Measurements from ENCODE around the gene NTHL1. TPM values are rescaled to one million over a fixed set of nuclear protein-coding genes. Genes with fewer than 3 reads are reported as not detected.

NTHL1 gene
- total RNA-seq, 3 donors from 2014 or later, result 30.5 to 43.5 (median 34.8) TPM

DNA sequence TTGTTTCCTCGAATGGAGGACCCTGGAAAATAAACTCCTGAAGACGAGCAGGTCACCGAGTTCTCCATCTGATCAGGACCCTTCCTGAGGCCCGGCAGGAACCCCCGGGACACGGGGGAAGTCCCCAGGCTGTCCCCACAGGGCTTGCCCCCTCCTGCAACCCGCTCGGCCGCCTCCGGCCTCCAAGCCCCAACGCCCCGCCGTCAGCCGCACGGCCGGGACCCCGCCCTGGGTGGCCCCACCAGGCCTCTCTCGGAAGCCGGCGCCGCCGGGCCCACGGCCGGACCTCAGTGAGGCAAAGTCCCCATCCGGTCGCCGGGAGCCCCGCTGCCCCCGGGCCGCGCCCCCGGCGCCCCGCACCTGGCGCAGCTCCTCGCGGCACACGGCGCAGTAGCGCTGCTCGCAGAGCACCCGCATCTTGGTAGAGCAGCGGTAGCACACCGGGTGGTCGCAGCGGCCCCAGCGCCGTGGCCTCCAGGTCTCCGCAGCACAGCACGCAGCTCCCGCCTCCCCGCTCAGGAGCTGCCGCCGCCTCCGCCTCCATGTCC is 38.4 kb downstream of the NTHL1 start:
- DNase-seq, result no peak
- ATAC-seq, result peak; percentile 36 to 45
- Mint-ChIP-seq H3K4me1 (ENCODE audit: low read depth) (peaks cover 36% of the 10 kb centered on the region), H3K9me3 (no peaks in the 10 kb centered on the region), H3K27me3 (ENCODE audit: low read depth) (no peaks in the 10 kb centered on the region), H3K36me3 (ENCODE audit: insufficient read depth) (peaks cover 11% of the 10 kb centered on the region), H3K4me3 (peak overlapping the region; percentile 92)

DNA sequence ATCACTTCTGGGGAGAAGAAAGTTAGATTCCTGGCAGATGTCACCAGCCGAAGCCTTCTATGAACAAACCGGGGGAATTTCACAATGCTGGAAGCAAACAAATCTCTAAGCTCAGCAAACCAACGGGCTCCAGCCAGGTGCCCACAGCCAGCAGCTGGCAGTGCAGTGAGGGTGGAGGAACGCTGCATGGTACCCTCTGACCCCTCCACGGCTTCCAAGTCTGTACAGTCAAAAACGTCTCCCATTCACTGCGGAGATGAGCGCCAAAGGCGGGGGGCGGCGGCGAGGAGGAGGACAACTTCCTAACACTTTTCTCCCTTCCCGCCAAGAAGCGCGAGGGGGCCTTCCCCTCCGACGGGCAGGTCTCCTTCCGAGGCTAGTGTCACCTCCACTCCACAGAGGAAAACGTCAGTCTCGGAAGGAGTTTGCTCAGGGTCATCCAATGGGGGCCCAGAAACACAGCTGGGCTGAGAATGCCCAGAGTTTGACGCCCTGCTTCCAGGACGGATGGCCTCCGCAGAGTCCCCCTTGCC is 38.9 kb downstream of the NTHL1 start:
- DNase-seq, result no peak
- peak; percentile 6 to 8 for ATAC-seq
- Mint-ChIP-seq H3K9me3 (no peaks in the 10 kb centered on the region), H3K27me3 (ENCODE audit: low read depth) (no peaks in the 10 kb centered on the region), H3K4me1 (ENCODE audit: low read depth) (peaks cover 36% of the 10 kb centered on the region), H3K4me3 (peak overlapping the region; percentile 92), H3K36me3 (ENCODE audit: insufficient read depth) (peaks cover 11% of the 10 kb centered on the region)

DNA sequence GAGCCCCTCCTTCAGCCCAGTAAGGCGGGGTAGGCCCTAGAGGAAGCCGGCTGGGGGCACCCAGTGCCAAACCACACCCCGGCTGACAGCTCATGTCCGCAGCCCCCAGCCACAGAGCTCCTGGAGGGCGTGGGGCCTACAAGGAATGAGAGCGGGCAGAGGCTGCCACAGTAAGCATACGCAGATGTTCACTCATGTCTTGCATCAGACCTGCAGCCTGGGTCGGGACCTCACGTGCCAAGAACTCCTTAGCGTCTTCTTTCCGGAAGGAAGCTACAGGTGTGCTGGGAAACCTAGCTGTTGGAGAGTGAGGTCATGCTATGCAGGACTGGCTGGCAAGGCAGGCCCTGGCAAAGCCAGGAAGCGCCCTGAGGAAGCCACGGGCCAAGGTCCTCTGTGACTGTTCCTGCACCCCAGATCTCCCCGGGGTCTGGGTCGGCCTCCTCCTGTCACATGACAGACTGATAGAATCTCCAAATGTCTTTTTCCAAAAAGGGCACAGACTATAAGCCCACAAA is 39.6 kb downstream of the NTHL1 start:
- Mint-ChIP-seq H3K4me3 (peak overlapping the region; percentile 92), H3K4me1 (ENCODE audit: low read depth) (peaks cover 36% of the 10 kb centered on the region), H3K27me3 (ENCODE audit: low read depth) (no peaks in the 10 kb centered on the region), H3K9me3 (no peaks in the 10 kb centered on the region), H3K36me3 (ENCODE audit: insufficient read depth) (peaks cover 11% of the 10 kb centered on the region)
- DNase-seq (no peak), ATAC-seq (no peak)

DNA sequence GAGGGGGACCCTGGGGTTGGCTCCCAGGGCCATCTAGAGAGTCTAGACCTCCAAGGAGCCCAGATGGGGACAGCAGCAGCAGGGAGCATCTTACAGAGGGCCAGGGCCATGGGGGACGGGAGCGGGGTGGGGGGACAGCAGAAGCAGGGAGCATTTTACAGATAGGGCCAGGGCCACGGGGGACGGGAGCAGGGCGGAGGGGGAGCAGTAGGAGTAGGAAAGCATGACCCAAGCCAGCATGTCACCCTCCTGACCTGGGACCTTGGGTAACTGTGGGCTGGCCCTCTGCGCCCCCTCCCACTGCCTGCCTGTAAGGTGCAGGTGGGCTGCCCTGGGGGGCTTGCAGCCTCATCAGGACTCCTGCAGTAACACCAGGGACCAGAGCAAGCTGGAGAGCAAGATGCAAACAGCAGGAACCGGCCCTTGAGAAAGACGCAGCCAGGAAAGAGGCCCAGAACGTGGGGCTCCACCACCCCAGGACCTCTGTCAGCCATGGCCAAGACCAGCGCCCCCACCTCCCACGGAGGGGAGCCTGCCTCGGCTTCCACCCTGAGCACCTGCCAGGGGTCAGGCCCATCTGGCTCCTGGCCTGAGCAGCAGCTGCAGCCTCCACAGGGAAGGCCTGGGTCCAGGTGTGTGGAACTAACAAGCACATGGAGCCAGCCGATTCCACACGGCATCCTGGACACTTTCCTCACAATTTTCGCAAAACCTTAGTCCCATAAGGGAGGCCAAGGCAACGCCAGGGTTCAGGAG is 40.4 kb downstream of the NTHL1 start:
- DNase-seq, result no peak
- no peak for ATAC-seq
- Mint-ChIP-seq H3K4me3 (peak overlapping the region; percentile 92), H3K36me3 (ENCODE audit: insufficient read depth) (peaks cover 14% of the 10 kb centered on the region), H3K27me3 (ENCODE audit: low read depth) (no peaks in the 10 kb centered on the region), H3K9me3 (no peaks in the 10 kb centered on the region), H3K4me1 (ENCODE audit: low read depth) (peaks cover 36% of the 10 kb centered on the region)

DNA sequence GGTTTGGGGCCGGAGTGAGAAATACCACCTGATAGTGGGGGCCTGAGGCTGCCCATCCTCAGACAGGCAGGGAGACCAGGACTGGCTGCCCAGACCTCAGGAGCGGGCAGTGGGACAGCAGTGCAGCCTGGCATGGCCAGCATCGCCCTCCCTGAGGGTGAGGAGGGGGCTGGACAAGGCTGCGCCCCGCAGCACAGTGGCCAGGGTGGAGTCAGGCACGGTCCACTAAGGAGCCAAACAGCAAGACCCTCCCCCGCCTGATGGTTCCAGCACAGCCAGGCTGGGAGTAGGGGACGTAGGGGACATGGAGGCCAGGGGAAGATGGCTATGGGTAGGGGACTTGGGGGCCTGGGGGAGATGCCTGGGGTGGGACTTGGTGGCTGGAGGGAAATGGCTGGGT is 41.3 kb downstream of the NTHL1 start:
- ATAC-seq (no peak), DNase-seq (no peak)
- Mint-ChIP-seq H3K4me1 (ENCODE audit: low read depth) (peaks cover 36% of the 10 kb centered on the region), H3K27me3 (ENCODE audit: low read depth) (no peaks in the 10 kb centered on the region), H3K4me3 (peak overlapping the region; percentile 25), H3K36me3 (ENCODE audit: insufficient read depth) (peaks cover 16% of the 10 kb centered on the region), H3K9me3 (no peaks in the 10 kb centered on the region)

DNA sequence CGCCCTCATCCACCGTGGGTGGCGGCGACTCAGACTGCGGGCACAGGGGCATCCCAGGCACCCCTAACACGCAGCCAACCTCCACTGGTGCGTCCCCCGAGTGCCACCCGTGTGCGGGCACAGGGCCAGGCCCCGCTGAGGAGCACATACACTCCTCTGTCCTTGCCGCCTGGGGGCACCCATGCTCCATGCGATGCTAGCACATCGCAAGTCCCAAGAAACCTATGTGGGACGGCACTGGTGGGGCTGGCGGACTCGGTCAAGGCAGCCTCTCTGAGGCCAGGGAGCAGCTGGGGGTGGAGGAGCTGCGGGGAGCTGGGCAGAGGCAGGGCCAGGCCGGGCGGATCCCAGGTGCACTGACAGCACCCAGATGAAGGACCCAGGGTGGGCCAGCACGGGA is 42.0 kb downstream of the NTHL1 start:
- Mint-ChIP-seq H3K9me3 (no peaks in the 10 kb centered on the region), H3K4me1 (ENCODE audit: low read depth) (peaks cover 36% of the 10 kb centered on the region), H3K27me3 (ENCODE audit: low read depth) (no peaks in the 10 kb centered on the region), H3K36me3 (ENCODE audit: insufficient read depth) (peaks cover 18% of the 10 kb centered on the region), H3K4me3 (no peak overlapping the region)
- ATAC-seq (no peak), DNase-seq (no peak)

DNA sequence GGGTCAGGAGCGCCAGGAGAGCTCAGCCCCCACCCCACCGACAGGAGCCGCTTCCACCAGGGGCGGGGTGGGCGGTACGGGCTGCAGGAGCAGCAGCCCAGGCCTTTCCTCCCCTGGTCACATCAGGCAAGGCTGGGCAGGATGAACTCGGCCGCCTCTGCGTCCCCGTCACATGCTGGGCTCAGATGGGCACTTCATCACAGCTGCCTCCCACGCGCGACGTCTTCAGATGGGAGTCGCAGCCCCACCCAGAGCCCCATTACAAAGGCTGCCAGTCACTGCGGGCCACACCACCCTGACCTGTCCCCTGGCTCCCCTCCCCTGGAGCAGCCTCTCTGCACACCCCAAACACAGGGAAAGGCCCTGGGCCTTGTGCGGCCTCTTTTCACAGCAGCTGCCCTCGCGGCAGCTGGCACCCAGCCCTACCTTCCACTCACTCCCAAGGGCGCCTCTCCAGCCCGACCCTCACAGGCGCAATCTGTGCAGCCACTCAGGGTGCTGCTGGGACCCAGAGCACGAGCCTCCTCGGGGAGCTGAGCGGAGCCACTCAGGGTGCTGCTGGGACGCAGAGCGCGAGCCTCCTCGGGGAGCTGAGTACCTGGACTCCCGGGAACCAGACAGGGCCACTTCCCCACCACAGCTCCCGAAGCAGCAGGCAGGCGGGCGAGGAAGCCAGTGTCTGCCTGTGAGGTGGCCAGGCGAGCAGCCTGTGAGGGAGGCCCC is 42.7 kb downstream of the NTHL1 start:
- Mint-ChIP-seq H3K4me1 (ENCODE audit: low read depth) (peaks cover 31% of the 10 kb centered on the region), H3K9me3 (no peaks in the 10 kb centered on the region), H3K36me3 (ENCODE audit: insufficient read depth) (peaks cover 17% of the 10 kb centered on the region), H3K27me3 (ENCODE audit: low read depth) (no peaks in the 10 kb centered on the region), H3K4me3 (no peak overlapping the region)
- ATAC-seq (no peak), DNase-seq (no peak)

DNA sequence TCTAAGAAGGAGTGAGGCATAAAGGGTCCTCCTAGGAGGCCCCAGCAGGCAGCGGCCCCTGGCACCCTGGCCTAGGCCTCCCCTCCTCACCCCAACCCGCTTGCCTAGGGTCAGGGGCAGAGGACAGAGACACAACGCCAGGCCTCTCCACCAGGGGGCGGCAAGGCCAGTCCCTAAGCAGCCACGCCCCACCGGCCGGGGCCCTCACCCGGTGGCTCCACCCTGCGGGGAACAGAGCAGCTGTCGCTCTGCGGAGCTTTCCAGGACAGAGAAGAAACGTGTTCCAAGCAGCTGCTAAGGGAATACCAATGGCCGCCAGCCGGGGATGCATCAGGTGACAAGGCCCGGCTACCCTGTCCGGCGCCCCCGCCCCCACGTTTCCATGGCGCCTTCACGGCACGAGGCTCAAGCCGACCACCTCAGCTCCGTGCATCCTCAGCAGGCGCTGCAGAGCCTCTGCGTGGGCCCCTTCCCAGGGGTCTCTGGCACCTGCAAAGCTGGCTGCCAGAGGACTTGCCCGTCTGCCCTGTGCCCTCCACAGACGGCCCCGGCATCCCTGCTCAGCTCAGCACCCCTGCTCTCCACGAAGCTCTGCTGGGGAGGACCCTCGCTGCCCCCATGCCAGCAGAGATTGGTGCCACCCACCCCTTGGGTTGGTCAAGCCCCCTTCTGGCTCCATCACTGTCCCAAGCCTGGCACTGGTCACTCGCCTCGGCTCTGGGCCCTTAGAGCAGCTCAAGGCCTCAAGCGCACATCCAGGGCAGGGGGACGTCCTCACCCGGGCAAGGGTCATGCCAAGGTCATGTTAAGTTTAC is 43.6 kb downstream of the NTHL1 start:
- Mint-ChIP-seq H3K27me3 (ENCODE audit: low read depth) (no peaks in the 10 kb centered on the region), H3K4me1 (ENCODE audit: low read depth) (peaks cover 31% of the 10 kb centered on the region), H3K9me3 (no peaks in the 10 kb centered on the region), H3K4me3 (no peak overlapping the region), H3K36me3 (ENCODE audit: insufficient read depth) (peaks cover 17% of the 10 kb centered on the region)
- ATAC-seq (peak; percentile 92), DNase-seq (peak; percentile 83)

DNA sequence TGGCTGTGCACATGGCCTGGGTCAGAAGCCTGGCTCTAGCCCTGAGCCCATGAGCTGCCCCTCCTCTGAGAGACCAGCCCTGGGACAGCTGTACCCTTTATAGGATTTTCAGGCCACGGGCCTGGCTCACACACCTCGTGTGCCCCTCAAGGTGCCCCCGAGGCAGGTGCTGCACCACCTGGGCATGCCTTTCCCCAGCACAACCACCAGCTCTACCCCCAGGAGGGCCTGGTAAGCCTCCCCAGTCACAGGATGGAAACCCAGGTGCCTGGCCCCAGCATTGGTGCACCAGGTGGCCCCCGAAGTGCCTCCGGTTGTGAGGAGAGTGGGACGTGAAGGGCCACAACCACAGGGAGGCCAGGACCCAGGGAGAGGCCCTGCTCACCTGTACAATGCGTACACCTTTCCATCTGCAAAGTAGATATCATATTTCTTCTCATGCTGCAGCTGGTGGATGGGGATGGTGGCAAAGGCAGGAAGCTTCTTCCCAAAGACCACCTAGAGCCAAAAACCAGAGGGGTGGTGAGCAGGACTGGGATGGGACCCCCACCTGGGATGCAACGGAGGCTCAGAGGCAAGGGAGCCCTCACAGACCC is 44.3 kb downstream of the NTHL1 start:
- DNase-seq (no peak), ATAC-seq (no peak)
- H3K9me3 Mint-ChIP-seq, result no peaks in the 10 kb centered on the region
- H3K36me3 Mint-ChIP-seq (ENCODE audit: insufficient read depth), result peaks cover 13% of the 10 kb centered on the region
- peaks cover 25% of the 10 kb centered on the region for H3K4me1 Mint-ChIP-seq (ENCODE audit: low read depth)
- no peaks in the 10 kb centered on the region for H3K27me3 Mint-ChIP-seq (ENCODE audit: low read depth)
- no peak overlapping the region for H3K4me3 Mint-ChIP-seq

DNA sequence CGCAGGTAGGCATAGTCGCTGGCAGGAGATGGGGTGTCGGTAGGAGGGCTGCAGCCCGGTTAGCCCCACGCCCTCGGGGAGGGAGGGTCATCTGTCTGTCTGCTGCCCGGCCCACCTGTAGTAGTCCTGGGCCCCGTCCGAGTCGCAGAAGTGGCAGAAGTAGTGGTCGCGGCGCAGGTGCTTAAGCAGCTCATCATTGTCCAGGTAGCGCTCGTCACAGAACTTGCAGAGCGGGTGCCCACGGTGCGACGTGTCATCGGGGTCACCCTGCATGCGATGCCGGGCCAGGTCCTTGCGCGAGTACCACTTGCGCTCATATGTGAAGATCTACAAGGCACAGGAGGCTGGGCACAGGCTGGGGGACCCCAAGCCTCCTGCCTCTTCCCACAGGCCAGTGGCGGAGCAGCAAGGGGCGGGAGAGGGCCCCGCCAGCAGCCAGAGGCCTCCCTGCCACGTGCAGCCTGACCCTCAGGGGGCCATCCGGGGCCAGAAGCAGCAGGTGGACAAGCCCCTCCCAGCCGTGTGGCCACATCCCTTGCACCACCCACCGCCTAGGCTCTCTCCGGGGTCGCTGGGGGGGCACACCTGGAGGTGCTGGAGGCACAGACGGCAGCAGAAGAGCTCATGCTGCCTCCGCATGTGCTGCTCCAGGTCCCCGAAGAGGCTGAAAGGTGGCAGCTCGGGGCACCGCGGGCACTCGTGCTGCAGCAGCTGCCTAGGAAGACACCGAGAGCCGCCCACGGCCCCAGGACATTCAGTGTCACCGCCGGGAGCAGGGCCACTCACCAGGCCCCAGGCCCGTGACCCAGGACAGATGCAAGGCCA is 45.0 kb downstream of the NTHL1 start:
- no peak for ATAC-seq
- Mint-ChIP-seq H3K27me3 (ENCODE audit: low read depth) (no peaks in the 10 kb centered on the region), H3K4me1 (ENCODE audit: low read depth) (peaks cover 18% of the 10 kb centered on the region), H3K4me3 (no peak overlapping the region), H3K36me3 (ENCODE audit: insufficient read depth) (peaks cover 11% of the 10 kb centered on the region), H3K9me3 (no peaks in the 10 kb centered on the region)
- DNase-seq, result no peak

DNA sequence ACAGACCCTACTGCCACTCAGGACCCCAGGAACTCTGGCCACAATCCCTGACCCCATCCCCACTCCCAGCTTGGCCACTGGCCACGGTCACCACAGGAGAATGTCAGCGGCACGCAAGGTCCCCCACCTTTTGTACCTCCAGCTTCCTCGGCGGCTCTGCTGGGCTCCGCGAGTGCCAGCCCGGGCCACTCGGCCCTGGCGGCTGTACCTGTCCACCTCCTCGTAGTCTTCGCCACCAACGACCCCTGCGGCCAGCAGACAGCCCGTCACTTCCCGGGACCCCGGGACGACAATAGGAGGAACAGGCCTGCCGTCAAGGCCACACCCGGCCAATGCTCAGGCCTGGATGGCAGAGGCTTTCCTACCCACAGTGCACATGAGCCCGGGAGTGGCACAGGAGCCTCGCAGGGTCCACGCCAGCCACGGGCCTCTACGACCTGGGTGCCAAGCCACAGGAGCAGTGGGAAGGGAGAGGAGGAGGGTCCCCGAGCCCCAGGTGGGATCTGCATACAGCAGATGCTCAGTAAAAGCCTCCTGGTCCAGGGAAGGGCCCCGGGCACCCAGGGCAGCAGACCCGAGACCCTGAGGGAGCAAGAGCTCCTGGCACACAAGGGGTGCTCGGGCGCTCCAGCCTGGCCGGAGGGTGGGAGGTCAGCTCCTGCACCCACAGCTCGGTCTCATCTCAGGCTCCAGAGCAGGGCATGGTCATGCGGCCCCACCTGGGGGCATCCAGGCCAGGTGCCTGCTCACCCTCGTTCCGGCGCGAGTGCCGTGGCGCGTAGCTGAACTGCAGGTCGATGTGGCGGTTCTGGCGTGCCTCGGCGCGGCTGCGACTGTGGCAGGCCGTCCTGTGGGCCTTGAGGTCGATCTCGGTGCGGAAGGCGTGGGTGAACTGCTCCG is 45.9 kb downstream of the NTHL1 start:
- no peak for DNase-seq
- Mint-ChIP-seq H3K4me1 (ENCODE audit: low read depth) (peaks cover 9% of the 10 kb centered on the region), H3K9me3 (no peaks in the 10 kb centered on the region), H3K27me3 (ENCODE audit: low read depth) (no peaks in the 10 kb centered on the region), H3K36me3 (ENCODE audit: insufficient read depth) (peaks cover 11% of the 10 kb centered on the region), H3K4me3 (no peak overlapping the region)
- no peak for ATAC-seq

DNA sequence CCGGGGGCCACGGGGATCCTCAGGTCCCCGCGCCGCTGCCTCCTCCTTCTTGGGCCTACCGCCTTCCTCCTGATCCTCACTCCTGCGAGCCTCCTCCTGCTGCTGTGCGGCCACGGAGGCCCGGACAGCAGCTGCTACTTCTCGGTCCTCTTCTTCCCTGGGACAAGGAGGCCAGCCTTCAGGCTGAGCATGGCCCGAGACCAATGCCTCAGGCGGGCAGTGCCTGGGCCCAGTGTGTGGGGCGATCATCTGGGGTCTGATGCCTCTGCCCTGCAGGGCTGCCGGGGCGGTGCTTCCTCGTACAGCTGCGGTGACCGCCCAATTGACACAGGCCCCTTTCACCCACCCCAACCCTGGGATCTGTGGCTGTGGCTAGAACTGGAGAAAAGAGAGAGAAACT is 46.6 kb downstream of the NTHL1 start:
- H3K27me3 Mint-ChIP-seq (ENCODE audit: low read depth), result no peaks in the 10 kb centered on the region
- ATAC-seq, result no peak
- H3K36me3 Mint-ChIP-seq (ENCODE audit: insufficient read depth), result peaks cover 10% of the 10 kb centered on the region
- H3K9me3 Mint-ChIP-seq, result no peaks in the 10 kb centered on the region
- H3K4me1 Mint-ChIP-seq (ENCODE audit: low read depth), result peaks cover 6% of the 10 kb centered on the region
- DNase-seq, result no peak
- no peak overlapping the region for H3K4me3 Mint-ChIP-seq
